GM06990 (cell line): Measurements from ENCODE around the gene WDSUB1.

Experiments used
- DNase-seq: peaks from one replicate; pipeline ENCODE4 v3.0.0-alpha.2; 2011; ENCODE audit not compliant: insufficient read length; ENCODE audit errors: extremely low read depth
- H3K27me3 ChIP-seq: replicated peaks from 2 replicates; pipeline ENCODE4 v1.6.0; 2011; ENCODE audit warnings: low read length; ENCODE audit not compliant: control insufficient read depth, insufficient read depth
- H3K36me3 ChIP-seq: 2 replicates; pipeline ENCODE4 v1.5.1; 2011; ENCODE audit warnings: low read length; ENCODE audit not compliant: control insufficient read depth, insufficient read depth
- H3K4me3 ChIP-seq: replicated peaks from 2 replicates; pipeline ENCODE4 v1.5.1; 2011; ENCODE audit warnings: low read depth, mild to moderate bottlenecking, control low read depth, low read length
- CTCF ChIP-seq: IDR thresholded peaks from 2 replicates; pipeline ENCODE4 v1.5.1; 2011; ENCODE audit warnings: low read length, control low read depth, mild to moderate bottlenecking, inconsistent platforms; ENCODE audit not compliant: insufficient read depth, poor library complexity, severe bottlenecking

Gene WDSUB1

GRCh38 chr2:159279700-159280099, 6.8 kb downstream of the WDSUB1 start:
- Histone ChIP-seq H3K36me3 (no peaks in the 10 kb centered on the region), H3K27me3 (no peaks in the 10 kb centered on the region), H3K4me3 (no peak overlapping the region)
- no peak for TF ChIP-seq CTCF
- DNase-seq = no peak

- no peaks in the 10 kb centered on the region for H3K27me3 ChIP-seq
These were observed 11.4 kb downstream of the WDSUB1 start for GRCh38 chr2:159275111-159275510.

GRCh38 chr2:159272156-159272555, 14.3 kb downstream of the WDSUB1 start:
- Histone ChIP-seq H3K27me3 (no peaks in the 10 kb centered on the region), H3K4me3 (no peak overlapping the region), H3K36me3 (no peaks in the 10 kb centered on the region)
- no peak for TF ChIP-seq CTCF
- DNase-seq = no peak

More at GRCh38 chr2:159275111-159275510, 11.4 kb downstream of the WDSUB1 start:
- no peak for DNase-seq
- Histone ChIP-seq H3K4me3 (no peak overlapping the region), H3K36me3 (no peaks in the 10 kb centered on the region)
- no peak for TF ChIP-seq CTCF

GRCh38 chr2:159270744-159271379, 15.6 kb downstream of the WDSUB1 start:
- Histone ChIP-seq H3K36me3 (no peaks in the 10 kb centered on the region), H3K4me3 (no peak overlapping the region), H3K27me3 (no peaks in the 10 kb centered on the region)
- DNase-seq = no peak
- no peak for TF ChIP-seq CTCF

- no peaks in the 10 kb centered on the region; the same call in none of the 2 replicates for H3K36me3 ChIP-seq
- H3K27me3 ChIP-seq = no peaks in the 10 kb centered on the region
- no peak for TF ChIP-seq CTCF
- H3K4me3 ChIP-seq = no peak overlapping the region
- no peak for DNase-seq
These were observed 18.6 kb downstream of the WDSUB1 start for GRCh38 chr2:159267921-159268320.

- no peaks in the 10 kb centered on the region; the same call in none of the 2 replicates for H3K36me3 ChIP-seq
- H3K27me3 ChIP-seq = no peaks in the 10 kb centered on the region
- DNase-seq = no peak
- TF ChIP-seq CTCF = no peak
- H3K4me3 ChIP-seq = no peak overlapping the region
These were observed 19.9 kb downstream of the WDSUB1 start for GRCh38 chr2:159266554-159266953.
